CD14-positive monocyte (primary cell): Measurements from ENCODE around the gene OSBPL10. TPM values are rescaled to one million over a fixed set of nuclear protein-coding genes. Genes with fewer than 3 reads are reported as not detected.

Source experiments
- DNase-seq, 3 donors: peaks; one replicate each; pipeline ENCODE4 v3.0.0-alpha.2; 2011 to 2022
- H2AFZ ChIP-seq: 2 replicates; pipeline ENCODE4 v1.6.0; 2012; ENCODE audit warnings: mild to moderate bottlenecking, low read depth, low read length, inconsistent platforms; ENCODE audit not compliant: insufficient read depth, poor library complexity, severe bottlenecking
- H3K27ac ChIP-seq, 2 donors: 1 replicate in 1 of 2; 2 replicates in 1 of 2; pipeline ENCODE4 v1.5.1; 2012 to 2013; ENCODE audit warnings: low read length in 2 of 2, control low read depth in 1 of 2, inconsistent platforms in 1 of 2, low read depth in 1 of 2, mild to moderate bottlenecking in 1 of 2
- H3K27me3 ChIP-seq, 2 donors: one replicate each; pipeline versions ENCODE4 v1.6.0 to v1.6.1; 2011 to 2013; ENCODE audit warnings: low read length in 2 of 2; ENCODE audit not compliant: control insufficient read depth in 2 of 2, insufficient read depth in 2 of 2
- H3K36me3 ChIP-seq, 2 donors: replicated peaks in 1 of 2; 1 replicate in 1 of 2; 2 replicates in 1 of 2; pipeline versions ENCODE4 v1.5.1 to v1.6.1; 2012 to 2013; ENCODE audit warnings: low read length in 2 of 2, control low read depth in 1 of 2, inconsistent platforms in 1 of 2, mild to moderate bottlenecking in 1 of 2; ENCODE audit not compliant: insufficient read depth in 2 of 2, control insufficient read depth in 1 of 2
- H3K4me1 ChIP-seq, 2 donors: 1 replicate in 1 of 2; 2 replicates in 1 of 2; pipeline versions ENCODE4 v1.5.1 to v1.6.1; 2012 to 2013; ENCODE audit warnings: low read length in 2 of 2, control low read depth in 1 of 2, inconsistent platforms in 1 of 2, mild to moderate bottlenecking in 1 of 2, moderate library complexity in 1 of 2; ENCODE audit not compliant: insufficient read depth in 2 of 2, control insufficient read depth in 1 of 2
- H3K4me2 ChIP-seq: replicated peaks from 2 replicates; pipeline ENCODE3; 2012; ENCODE audit warnings: low read length, moderate library complexity, mild to moderate bottlenecking; ENCODE audit not compliant: poor library complexity, severe bottlenecking; ENCODE audit errors: extremely low read depth
- H3K4me3 ChIP-seq, 3 experiments: fragments of 200-600 bp in 1 of 3; sonication (generic) in 1 of 3; replicated peaks in 1 of 3; 1 replicate in 2 of 3; 2 replicates in 1 of 3; pipeline ENCODE4 v1.5.1; 2011 to 2013; ENCODE audit warnings: low read length in 3 of 3, mild to moderate bottlenecking in 3 of 3, control low read depth in 2 of 3, low read depth in 2 of 3, inconsistent platforms in 1 of 3, moderate library complexity in 1 of 3
- H3K79me2 ChIP-seq: 2 replicates; pipeline ENCODE4 v1.6.0; 2012; ENCODE audit warnings: mild to moderate bottlenecking, control low read depth, inconsistent platforms, low read length, moderate library complexity; ENCODE audit not compliant: insufficient read depth
- H3K9ac ChIP-seq: 2 replicates; pipeline ENCODE4 v1.6.0; 2017; ENCODE audit warnings: low read length, mild to moderate bottlenecking; ENCODE audit not compliant: insufficient read depth, poor library complexity, severe bottlenecking
- H3K9me3 ChIP-seq, 2 donors: replicated peaks in 1 of 2; 1 replicate in 1 of 2; 2 replicates in 1 of 2; pipeline versions ENCODE4 v1.5.1 to v1.6.1; 2012 to 2013; ENCODE audit warnings: low read length in 2 of 2, control low read depth in 1 of 2; ENCODE audit not compliant: control insufficient read depth in 1 of 2, insufficient read depth in 1 of 2
- H4K20me1 ChIP-seq: 2 replicates; pipeline ENCODE4 v1.6.0; 2012; ENCODE audit warnings: mild to moderate bottlenecking, low read length, control low read depth, moderate library complexity; ENCODE audit not compliant: insufficient read depth
- H3K27ac Mint-ChIP-seq, 7 donors: one replicate each; pipeline ENCODE4 v1.8.0; 2020; ENCODE audit warnings: mild to moderate bottlenecking in 7 of 7, mixed read lengths in 7 of 7, moderate library complexity in 6 of 7, inconsistent platforms in 2 of 7
- H3K27me3 Mint-ChIP-seq, 3 donors: one replicate each; pipeline ENCODE4 v1.8.0; 2021 to 2022; ENCODE audit warnings: low read depth in 3 of 3, mild to moderate bottlenecking in 3 of 3, mixed read lengths in 3 of 3, moderate library complexity in 3 of 3, inconsistent platforms in 1 of 3
- H3K36me3 Mint-ChIP-seq, 2 donors: one replicate each; pipeline ENCODE4 v1.8.0; 2020; ENCODE audit warnings: mixed read lengths in 2 of 2, inconsistent platforms in 1 of 2, mild to moderate bottlenecking in 1 of 2
- H3K4me1 Mint-ChIP-seq: one replicate; pipeline ENCODE4 v1.8.0; 2020; ENCODE audit warnings: mild to moderate bottlenecking, mixed read lengths
- H3K4me3 Mint-ChIP-seq, 2 donors: one replicate each; pipeline ENCODE4 v1.8.0; 2020; ENCODE audit warnings: mild to moderate bottlenecking in 2 of 2, mixed read lengths in 2 of 2, moderate library complexity in 1 of 2
- H3K9me3 Mint-ChIP-seq, 7 donors: one replicate each; pipeline ENCODE4 v1.8.0; 2020 to 2022; ENCODE audit warnings: mixed read lengths in 7 of 7, mild to moderate bottlenecking in 6 of 7, moderate library complexity in 6 of 7, inconsistent platforms in 2 of 7
- WGBS: methylation state at CpG from one replicate; pipeline ENCODE4 v1.1.5; 2013; ENCODE audit warnings: missing lambda C conversion rate; ENCODE audit not compliant: insufficient coverage; 5-methylcytosine and 5-hydroxymethylcytosine counted together
- intact Hi-C, 2 donors: fragments of 100-400 bp; cut with micrococcal nuclease; formaldehyde crosslinking; loops; one replicate each; pipeline versions ENCODE4 v1.15.0 to v1.15.1; 2023
- polyA plus RNA-seq, 3 donors: library from polyadenylated mRNA; depleted of rRNA in 1 of 3; unstranded in 2 of 3; stranded (reverse) in 1 of 3; fragments of 300-500 nt in 2 of 3; fragments of >200 nt in 1 of 3; fragmentation: Illumina TruSeq in 2 of 3; gene quantifications; 1 replicate in 2 of 3; 2 replicates in 1 of 3; pipeline ENCODE4 v1.2.3, GENCODE V29; 2012 to 2021
- TF ChIP-seq, protein P1 (sequence below): fragments of 200-600 bp; IDR thresholded peaks from one replicate; pipeline ENCODE4 v1.8.0; 2022; ENCODE audit warnings: antibody characterized with exemption, mild to moderate bottlenecking

OSBPL10 gene
- polyA plus RNA-seq, 3 donors = 0.03 TPM; not detected in 2

DNA sequence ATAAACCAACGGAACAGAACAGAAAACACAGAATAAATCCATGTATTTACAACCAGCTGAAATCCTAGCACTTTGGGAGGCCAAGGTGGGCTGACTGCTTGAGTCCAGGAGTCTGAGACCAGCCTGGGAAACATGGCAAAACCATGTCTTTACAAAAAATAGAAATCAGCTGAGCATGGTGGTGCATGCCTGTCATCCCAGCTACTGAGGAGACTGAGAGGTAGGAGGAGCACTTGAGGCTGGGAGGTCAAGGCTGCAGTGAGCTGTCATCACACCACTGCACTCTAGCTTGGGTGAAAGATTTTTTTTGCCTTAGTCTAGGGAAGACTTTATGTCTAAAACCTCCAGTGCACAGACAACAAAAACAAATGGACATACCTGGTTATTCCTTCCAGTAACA, 327.6 kb downstream of the OSBPL10 start:
- H3K79me2 ChIP-seq = no peaks in the 10 kb centered on the region
- H3K9me3 Mint-ChIP-seq = peaks cover 63 to 94% (median 80%) of the 10 kb centered on the region in 7 donors
- H3K9me3 ChIP-seq = peaks cover 26 to 86% of the 10 kb centered on the region in 2 donors
- H3K27ac Mint-ChIP-seq = no peak overlapping the region
- no peak overlapping the region for H2AFZ ChIP-seq
- no peak overlapping the region for H3K27ac ChIP-seq
- no peak overlapping the region for H3K4me3 ChIP-seq
- H3K9ac ChIP-seq = no peak overlapping the region
- H4K20me1 ChIP-seq = no peaks in the 10 kb centered on the region
- WGBS = no CpG with 5 or more reads among the region's 1 CpG
- no peaks in the 10 kb centered on the region for H3K36me3 Mint-ChIP-seq
- H3K36me3 ChIP-seq = no peaks in the 10 kb centered on the region
- no peak for DNase-seq
- TF ChIP-seq, protein P1, sequence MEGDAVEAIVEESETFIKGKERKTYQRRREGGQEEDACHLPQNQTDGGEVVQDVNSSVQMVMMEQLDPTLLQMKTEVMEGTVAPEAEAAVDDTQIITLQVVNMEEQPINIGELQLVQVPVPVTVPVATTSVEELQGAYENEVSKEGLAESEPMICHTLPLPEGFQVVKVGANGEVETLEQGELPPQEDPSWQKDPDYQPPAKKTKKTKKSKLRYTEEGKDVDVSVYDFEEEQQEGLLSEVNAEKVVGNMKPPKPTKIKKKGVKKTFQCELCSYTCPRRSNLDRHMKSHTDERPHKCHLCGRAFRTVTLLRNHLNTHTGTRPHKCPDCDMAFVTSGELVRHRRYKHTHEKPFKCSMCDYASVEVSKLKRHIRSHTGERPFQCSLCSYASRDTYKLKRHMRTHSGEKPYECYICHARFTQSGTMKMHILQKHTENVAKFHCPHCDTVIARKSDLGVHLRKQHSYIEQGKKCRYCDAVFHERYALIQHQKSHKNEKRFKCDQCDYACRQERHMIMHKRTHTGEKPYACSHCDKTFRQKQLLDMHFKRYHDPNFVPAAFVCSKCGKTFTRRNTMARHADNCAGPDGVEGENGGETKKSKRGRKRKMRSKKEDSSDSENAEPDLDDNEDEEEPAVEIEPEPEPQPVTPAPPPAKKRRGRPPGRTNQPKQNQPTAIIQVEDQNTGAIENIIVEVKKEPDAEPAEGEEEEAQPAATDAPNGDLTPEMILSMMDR = no peak
- intact Hi-C loops = no loop called here
- H3K4me1 ChIP-seq = no peaks in the 10 kb centered on the region
- H3K4me2 ChIP-seq = no peak overlapping the region
- peaks cover 0 to 1% (median 1%) of the 10 kb centered on the region in 3 donors for H3K27me3 Mint-ChIP-seq
- no peak overlapping the region for H3K4me3 Mint-ChIP-seq
- no peaks in the 10 kb centered on the region for H3K27me3 ChIP-seq
- no peaks in the 10 kb centered on the region for H3K4me1 Mint-ChIP-seq

DNA sequence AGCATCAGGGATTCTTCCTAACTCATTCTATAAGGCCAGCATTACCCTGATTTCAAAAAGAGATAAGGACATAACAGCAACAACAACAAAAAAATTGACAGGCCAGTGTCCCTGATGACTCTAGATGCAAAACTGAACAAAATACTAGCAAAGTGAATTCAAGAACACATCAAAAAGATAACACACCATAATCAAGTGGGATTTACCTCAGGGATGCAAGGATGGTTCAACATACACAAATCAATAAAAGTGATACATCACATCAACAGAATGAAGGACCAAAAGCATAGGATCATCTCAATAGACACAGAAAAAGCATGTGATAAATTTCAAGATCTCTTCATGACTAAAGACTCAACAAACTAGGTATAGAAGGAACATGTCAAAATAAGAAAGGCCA, 328.8 kb downstream of the OSBPL10 start:
- no peaks in the 10 kb centered on the region for H3K27me3 ChIP-seq
- peaks cover 65 to 95% (median 86%) of the 10 kb centered on the region in 7 donors for H3K9me3 Mint-ChIP-seq
- H3K36me3 Mint-ChIP-seq = peaks cover 6% of the 10 kb centered on the region in 2 donors
- no peak overlapping the region for H3K27ac ChIP-seq
- H3K9ac ChIP-seq = no peak overlapping the region
- no peak for DNase-seq
- no peaks in the 10 kb centered on the region for H3K4me1 ChIP-seq
- TF ChIP-seq, protein P1 = no peak
- H3K27ac Mint-ChIP-seq = no peak overlapping the region
- peaks cover 37 to 88% of the 10 kb centered on the region in 2 donors for H3K9me3 ChIP-seq
- peaks cover 0 to 2% of the 10 kb centered on the region in 2 donors for H3K36me3 ChIP-seq
- peaks cover 0 to 1% (median 1%) of the 10 kb centered on the region in 3 donors for H3K27me3 Mint-ChIP-seq
- H3K4me1 Mint-ChIP-seq = no peaks in the 10 kb centered on the region
- H3K4me3 Mint-ChIP-seq = no peak overlapping the region
- H3K4me3 ChIP-seq = no peak overlapping the region
- no peaks in the 10 kb centered on the region for H4K20me1 ChIP-seq
- H2AFZ ChIP-seq = no peak overlapping the region
- intact Hi-C loops = no loop called here
- H3K4me2 ChIP-seq = no peak overlapping the region
- no peaks in the 10 kb centered on the region for H3K79me2 ChIP-seq
